ENCODE results near the gene REV3L.
"Not testable (repeated sequence)": the region's sequence is repeated elsewhere in the genome, so short reads cannot be mapped to it uniquely, and the experiment has no call there.

The REV3L gene

GRCh38 chr6:111256646-111257045, 226.4 kb downstream of the REV3L start:
- no peak for DNase-seq

- DNase-seq: not testable (repeated sequence)
Observed at GRCh38 chr6:111255838-111256237, 227.2 kb downstream of the REV3L start.

GRCh38 chr6:111254779-111255166, 228.2 kb downstream of the REV3L start:
- no peak for DNase-seq

GRCh38 chr6:111254004-111254778, 228.8 kb downstream of the REV3L start:
- DNase-seq: no peak

- DNase-seq: no peak
Observed at GRCh38 chr6:111252726-111253125, 230.3 kb downstream of the REV3L start.

- no peak for DNase-seq
Observed at GRCh38 chr6:111250791-111251354, 232.1 kb downstream of the REV3L start.
